NCI-H2196 treated with DMSO at 0.1 percent for 48 hours (cell line): ENCODE data around the gene SSU72.
"Not testable (repeated sequence)": the region's sequence is repeated elsewhere in the genome, so short reads cannot be mapped to it uniquely, and the experiment has no call there.

ENCODE experiments used
- DNase-seq: peaks from one replicate; lab custom pipeline; 2025; ENCODE audit not compliant: unreplicated experiment; lab: John Stamatoyannopoulos, UW

Gene SSU72

DNA sequence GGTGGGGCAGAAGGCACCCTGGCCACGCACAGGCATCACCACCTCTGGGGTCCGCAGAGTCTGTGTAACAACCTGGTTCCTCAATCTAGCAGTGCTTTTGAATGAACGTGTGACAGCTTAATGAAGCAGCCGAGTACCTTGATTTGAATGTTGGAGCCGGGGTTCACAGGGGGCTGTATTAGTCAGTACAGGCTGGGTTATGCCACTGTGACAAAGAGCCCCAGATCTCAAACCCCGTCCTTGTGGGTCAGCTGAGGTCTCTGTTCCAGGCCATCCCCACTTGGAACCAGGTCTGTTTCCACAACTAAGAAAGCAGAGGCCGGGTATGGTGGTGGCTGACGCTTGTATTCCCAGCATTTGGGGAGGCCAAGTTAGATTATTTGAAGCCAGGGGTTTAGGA, 44.7 kb downstream of the SSU72 start:
- DNase-seq = no peak

DNA sequence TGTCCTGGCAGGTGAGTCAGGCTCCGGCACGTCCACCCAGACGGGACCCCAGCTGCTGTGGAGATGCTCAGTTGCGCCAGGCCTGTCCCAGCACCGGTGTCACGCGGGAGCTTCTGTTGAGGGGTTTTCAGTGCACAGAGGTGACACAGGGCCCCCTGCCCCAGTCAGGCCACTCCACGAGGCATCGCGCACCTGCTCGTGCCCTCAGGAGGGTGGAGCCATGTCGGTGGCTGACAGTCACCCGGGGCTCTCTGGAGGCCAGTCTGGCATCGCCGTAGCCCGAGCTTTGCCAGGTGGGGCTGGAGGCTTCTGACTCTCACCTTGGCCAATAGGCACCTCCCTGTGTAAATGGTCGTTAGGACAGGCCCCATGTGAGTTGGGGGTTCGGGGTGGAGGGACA, 45.3 kb downstream of the SSU72 start:
- DNase-seq = no peak

DNA sequence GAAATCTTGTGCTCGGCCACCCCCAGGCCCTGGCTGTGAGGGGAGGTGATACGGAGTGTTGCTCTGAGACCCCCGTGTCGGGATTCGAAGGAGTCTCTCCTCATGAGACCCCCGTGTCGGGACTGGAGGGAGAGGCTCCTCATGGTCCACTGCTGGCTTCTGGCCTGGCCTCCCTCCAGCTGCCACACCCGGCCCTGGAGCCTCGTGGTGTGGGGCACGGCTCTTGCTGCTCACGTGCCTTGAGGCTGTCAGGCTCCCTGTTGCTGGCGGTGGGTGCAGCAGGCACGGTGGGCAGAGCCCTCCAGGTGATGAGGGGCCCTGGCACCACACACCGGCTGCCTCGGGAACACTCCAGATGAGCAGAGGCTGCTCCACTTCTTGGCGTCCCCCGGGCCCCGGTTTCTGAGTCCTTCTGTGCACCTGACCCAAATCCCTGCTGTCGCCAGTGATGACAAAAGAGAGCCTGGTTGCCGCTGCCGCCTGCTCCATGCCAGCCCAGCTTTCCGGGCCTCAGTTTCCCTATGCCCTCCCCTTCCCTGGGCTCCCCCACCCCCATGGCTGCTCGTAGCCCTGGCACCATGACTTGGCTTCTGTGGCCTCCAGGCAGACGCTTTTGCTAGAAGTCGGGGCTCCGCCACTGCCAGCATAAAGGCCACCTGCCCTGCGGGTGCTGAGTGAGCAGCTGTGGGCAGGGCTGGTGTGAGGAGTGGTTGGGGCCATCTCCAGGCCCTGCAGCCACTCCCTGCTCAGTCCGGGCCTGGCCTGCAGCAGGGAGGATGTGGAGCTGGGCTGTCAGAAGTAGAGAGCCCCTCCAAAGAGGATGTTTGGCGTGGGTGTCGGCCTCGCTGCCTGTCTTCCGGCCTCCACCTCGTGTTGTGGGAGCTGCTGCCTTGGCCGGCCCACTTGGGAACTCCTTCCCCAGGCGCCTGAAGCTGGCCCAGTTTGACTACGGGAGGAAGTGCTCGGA, 46.1 kb downstream of the SSU72 start:
- no peak for DNase-seq

DNA sequence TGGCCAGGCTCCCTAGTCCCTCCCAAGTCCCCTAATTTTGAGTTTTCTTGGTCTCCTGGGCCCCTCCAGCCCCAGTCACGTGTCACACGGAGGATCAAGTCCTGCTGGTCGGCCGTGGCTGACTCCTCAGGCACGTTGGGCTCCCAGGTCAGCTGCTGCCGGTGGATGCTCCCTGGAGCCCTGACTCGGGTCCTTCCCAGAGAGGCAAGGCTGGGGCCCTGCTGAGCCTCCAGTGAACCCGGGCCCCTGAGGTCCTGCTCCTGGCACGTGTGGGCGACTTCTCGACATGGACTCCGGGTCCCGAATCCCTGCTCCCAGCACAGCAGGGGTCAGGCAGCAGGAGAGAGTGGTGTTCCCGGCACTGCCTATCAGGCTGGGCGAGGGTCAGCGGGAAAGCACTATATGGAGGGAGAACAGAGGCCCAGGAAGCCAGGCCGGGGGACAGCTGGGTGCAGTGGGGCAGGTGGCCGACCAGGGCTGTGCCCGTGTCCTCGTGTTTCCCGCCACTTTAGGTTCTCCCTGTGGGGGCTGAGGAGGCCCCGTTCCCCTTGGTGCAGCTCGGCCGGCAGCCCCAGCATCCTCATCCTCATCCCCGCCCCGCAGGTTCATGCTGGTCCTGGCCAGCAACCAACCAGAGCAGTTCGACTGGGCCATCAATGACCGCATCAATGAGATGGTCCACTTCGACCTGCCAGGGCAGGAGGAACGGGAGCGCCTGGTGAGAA, 47.4 kb downstream of the SSU72 start:
- no peak for DNase-seq

DNA sequence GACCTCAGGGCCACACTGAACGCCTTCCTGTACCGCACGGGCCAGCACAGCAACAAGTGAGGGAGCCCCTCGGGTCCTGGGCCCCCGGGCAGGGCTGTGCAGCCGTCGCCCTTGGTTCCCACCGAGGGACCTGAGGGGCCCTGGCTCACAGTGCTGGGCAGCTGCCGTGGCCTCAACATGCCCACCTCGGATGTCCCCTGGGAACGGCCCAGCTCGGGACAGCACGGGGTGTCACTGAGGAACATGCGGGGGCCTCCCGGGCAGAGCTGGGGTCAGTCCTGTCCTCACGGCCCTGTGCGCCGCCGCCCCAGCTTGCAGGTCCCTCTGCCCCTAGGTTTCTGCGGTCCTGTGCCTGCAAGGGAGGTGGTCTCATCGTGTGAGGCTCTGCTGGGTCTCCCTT, 48.2 kb downstream of the SSU72 start:
- not testable (repeated sequence) for DNase-seq

DNA sequence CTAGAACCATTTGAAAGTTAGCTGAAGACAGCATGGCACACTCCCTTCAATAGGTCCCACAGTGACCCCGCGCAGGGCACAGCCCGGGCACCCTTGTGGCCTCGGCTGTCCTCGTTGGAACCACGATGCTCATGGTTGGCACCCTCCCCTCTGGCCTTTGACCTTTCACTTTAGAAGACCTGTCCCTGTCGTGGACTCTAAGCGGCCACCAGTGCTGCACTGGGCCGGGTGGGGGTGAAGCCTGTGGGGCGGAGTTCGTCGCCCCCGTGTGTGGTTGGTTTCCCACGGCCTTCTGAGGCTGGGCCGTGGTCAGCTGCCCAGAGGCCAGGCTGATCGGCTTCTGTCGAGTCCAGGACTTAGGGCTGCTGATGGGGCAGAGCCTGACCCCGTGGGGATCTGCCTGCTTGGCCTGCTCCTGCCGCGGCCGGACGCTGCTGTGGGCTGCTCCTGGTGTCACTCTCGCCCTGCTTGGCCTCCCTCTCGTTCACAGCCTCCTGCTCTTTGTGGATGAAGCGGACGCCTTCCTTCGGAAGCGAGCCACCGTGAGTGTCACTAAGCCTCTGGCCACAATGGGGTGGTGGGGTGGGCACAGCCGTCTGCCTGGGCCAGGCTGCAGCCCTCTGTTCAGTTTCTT, 49.8 kb downstream of the SSU72 start:
- DNase-seq = not testable (repeated sequence)

DNA sequence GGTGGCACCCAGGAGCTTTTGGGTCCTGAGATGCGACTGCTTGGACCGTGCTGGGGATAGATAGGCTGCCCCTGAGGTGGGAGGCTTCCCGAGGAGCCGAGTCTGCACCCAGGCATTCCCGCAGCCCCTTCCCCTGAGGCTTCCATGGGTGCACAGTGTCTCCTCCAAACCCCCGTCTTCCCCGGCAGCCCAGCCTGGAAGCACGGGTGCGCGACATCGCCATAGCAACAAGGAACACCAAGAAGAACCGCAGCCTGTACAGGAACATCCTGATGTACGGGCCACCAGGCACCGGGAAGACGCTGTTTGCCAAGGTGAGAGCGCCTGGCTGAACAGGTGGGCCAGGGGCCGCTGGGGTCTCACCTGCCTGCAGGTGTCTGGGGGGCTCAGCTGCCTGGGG, 51.0 kb downstream of the SSU72 start:
- not testable (repeated sequence) for DNase-seq

DNA sequence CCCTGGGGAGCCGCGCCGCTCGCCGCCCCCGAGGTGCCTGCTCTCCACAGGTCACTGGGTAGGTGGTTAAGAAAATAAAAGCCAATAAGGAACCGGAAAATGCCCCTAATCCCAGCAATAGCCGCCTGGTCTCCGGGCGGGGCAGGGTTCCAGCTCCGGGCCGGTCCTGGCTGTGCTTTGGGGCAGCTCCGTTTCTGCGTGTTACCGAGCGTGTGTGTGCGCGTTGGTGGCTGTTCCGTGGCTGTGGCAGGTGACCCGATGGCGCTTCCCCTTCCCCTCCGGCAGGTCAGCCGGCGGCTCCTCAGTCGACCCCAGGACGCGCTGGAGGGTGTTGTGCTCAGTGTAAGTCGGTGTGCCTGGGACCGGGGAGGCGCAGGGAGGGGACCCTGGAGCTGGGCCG, 51.4 kb downstream of the SSU72 start:
- DNase-seq = not testable (repeated sequence)

DNA sequence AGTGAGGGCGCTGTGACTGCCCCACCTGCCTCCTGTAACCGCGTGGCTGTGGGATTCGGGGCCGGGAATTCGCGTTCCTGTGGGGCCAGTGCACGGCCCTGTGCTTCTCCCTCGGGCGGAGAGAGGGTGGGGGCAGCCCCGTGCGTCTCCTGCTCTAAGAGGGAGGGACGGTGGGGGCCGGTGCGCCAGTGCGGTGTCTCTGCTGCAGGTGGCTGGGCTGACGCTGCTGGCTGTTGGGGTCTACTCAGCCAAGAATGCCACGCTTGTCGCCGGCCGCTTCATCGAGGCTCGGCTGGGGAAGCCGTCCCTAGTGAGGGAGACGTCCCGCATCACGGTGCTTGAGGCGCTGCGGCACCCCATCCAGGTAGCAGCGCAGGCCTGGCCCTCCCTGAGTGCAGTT, 52.1 kb downstream of the SSU72 start:
- not testable (repeated sequence) for DNase-seq

DNA sequence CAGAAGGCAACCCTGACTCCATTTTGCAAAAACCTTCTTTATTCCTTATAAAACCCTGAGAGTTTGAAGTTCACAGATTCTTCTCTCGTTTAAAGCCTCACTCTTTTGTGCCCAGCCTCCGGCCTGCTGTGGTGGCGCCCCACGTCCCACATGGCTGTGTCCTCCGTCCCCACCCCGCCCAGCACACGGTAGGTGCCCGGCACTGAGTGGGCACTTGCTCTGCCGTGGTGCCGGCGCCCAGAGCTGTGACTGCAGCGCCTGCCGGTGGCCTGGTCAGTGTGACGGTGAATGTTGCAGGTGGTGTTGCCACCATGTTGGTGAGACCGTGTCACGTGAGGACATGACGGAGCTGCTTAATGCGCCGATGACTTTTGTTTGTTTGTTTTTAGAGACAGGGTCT, 53.3 kb downstream of the SSU72 start:
- no peak for DNase-seq

DNA sequence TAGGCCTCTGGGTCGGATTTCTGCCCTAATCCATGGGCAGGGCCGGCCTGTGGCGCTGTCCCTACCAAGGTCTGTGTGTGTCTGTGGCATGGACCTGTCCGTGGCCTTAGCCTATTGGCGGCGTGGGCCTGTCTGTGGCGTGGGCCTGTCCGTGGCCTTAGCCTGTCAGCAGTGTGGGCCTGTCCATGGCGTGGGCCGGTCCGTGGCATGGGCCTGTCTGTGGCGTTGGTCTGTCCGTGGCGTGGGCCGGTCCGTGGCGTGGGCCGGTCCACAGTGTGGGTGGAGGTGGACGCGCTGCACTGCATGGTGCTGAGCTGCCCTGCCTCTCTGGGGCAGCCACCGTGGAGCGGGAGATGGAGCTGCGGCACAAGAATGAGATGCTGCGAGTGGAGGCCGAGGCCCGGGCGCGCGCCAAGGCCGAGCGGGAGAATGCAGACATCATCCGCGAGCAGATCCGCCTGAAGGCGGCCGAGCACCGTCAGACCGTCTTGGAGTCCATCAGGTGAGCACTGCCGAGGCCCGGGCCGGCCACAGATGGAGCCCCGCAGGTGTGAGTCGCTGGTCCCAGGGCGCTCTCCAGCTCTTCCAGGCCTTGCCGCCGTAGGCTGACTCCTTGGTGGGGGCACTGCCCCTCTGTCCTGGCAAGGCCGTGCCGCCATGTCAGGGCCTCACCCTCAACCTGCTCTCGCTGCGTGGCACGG, 54.7 kb downstream of the SSU72 start:
- DNase-seq = not testable (repeated sequence)

DNA sequence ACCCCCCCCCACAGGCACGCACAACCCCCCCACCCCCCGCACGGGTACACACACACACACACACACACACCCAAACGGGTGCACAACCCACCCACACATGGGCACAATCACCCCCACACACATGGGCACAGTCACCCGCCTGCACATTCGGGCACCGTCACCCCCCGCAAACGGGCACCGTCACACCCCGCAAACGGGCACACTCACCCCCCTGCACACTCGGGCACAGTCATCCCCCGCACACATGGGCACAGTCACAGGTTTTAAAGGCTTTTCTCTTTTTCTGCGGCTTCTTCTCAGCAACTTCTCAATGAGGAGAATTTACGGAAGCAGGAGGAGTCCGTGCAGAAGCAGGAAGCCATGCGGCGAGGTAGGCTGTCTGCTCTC, 56.0 kb downstream of the SSU72 start:
- DNase-seq = not testable (repeated sequence)

DNA sequence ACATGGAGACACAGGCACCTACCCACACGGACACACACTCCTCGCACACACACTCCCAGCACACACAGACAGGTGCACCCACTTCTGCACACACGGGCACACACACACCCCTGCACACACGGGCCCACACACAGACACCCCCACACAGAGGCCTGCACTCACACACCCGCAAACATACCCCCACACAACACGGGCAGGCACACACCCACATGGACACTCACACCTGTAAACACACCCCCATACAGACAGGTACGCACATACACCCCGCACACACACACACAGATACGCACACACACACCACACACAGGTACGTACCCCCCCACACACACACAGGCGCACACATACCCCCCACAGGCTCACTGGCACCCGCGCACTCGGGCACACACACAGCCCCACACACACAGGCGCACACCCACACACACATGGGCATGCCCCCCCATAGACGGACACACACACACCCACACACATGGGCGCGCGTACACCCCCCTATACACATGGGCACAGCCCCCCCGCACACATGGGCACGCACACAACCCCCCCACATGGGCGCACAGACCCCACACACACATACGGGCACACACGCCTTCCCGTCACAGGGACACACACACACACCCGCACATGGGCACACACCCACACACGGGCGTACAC, 56.6 kb downstream of the SSU72 start:
- no peak for DNase-seq

DNA sequence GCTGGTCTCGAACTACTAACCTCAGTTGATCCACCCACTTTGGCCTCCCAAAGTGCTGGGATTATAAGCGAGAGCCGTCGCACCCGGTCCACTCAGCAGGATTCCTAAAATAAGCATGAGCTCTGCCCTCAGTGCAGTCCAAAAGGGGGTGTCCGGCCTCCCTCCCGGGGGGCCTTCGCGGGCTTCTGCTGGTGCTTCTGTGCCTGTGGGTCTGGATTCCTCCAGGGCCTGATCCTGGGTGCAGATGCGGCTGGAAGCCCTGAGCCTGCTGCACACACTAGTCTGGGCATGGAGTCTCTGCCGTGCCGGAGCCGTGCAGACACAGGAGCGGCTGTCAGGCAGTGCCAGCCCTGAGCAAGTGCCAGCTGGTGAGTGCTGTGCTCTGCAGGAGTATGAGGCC, 57.7 kb downstream of the SSU72 start:
- DNase-seq = not testable (repeated sequence)

DNA sequence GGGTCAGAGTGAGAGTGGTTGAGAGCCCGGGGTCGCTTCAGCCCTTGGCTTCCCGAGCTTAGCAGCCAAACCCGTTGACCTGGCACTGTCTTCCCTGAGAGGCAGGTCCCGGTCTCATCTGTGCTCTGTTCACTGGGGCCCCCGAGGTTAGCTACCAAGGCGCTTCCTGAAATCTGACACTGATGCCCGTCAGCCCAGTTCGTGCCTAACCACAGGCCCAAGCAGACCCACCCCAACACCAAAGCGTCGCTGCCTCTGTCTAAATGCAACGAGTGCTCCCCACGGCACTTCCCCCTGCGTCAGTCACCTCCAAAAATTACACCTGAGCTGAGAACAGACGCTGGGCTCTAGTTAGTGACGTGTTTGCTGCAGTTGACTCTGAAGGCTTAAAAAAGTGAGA, 60.3 kb downstream of the SSU72 start:
- not testable (repeated sequence) for DNase-seq

DNA sequence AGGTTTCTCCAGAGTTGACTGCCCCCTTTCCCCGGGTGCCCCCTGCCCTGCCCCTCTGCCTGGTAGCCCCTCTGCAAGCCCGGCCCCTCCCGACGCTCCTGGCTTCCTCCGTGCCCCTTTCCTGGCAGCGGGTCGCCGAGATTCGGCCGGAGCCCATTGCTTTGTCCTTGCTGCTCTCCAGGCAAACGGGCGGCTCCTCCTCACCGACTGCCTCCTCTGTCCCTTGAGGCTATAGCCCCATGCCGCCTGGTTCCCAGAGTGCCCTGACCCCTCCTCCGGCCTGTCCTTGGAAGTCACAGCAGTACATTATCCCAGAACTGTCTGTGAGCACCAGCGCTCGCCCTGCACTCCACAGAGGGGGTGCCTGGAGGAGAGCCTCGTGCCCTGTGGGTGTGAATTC, 61.0 kb downstream of the SSU72 start:
- DNase-seq = not testable (repeated sequence)

DNA sequence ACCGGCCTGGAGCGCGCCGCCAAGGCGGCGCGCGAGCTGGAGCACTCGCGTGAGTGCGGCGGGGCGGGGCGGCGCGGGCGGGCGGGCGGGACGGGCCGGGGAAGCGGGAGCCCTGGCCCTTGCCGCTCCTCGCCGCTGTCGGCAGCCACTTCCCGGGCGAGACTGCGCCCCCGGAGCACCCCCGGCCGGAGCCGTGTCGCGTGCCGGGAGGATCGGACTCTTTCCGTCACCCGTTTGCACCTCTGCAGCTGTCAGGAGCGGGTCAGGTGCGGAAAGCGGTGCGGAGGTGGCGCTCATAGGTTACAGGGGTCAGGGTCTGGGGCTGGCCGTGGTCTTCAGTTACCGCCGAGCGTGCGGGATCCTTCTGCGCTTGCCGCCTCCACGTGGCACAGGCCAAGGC, 62.2 kb downstream of the SSU72 start:
- DNase-seq = not testable (repeated sequence)

DNA sequence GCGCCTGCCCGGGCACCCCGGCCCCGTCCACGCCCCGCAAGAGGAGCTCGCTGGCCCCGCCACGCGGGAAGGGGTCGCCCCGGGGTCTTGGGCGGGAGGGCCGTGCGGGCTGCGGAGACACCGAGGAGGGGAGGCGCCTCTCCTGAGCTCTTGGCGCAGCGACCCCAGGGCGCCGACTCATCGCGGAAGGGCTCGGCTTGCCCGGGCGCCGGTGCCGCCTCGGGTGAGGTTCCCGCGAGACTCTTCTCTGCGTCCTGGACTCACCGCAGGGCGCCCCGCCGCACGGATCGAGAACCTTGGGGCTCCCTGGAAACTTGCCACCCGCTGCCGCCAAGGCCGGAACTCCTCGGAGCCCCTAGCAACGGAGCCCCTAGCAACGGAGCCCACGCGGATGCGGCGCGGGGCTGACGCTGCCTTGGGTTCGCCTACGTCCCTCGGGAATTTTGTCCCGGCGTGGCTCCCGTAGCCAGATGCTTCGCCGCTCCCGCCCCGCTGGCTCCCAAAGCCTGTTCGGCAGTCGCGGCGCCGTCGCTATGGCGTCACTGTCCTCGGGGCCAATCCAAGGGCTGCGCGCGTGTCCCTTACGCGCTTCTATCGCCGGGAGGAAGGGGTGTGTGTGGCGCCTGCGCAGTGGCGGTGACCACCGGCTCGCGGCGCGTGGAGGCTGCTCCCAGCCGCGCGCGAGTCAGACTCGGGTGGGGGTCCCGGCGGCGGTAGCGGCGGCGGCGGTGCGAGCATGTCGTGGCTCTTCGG, 63.0 kb downstream of the SSU72 start, which contains the start of gene ATAD3A:
Gene ATAD3A (plus strand): TSS at position 630 of the 753 bp plus-strand sequence. CDS start 107 bp downstream, at position 737.
- DNase-seq = peak; percentile 94

DNA sequence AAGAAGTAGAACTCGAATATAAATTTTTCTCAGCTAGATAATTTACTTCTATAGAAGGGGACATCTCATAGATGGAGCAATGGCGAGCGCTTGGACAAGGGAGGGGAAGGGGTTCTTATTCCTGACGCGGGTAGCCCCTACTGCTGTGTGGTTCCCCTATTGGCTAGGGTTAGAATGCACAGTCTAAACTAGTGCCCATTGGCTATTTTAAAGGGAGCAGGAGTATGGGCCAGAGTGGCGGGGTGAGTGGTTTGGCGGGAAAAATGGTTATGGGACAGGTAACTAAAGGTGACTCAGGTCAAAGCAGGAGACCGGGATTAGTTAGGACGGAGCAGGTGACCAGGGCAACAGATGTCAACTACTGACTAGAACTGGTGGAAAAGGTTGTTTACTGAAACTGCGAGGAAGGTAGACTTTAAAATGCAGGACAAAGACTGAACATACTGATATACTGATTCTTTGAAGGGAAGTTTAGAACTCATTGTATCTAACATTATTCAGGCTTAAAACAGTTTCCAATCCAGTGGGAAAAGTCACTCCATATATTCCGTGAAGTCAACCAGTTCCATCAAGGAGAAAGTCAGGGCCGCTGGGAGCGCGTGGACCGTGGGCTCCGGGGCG, 63.6 kb downstream of the SSU72 start:
- DNase-seq = peak; percentile 8
